Measurements from ENCODE around the gene ROR2. TPM values are rescaled to one million over a fixed set of nuclear protein-coding genes. Genes with fewer than 3 reads are reported as not detected.

The ROR2 gene
- total RNA-seq, 1 donor from 2014 or later: 0.74 TPM

GRCh38 chr9:91825866-91826265 lies 124.2 kb downstream of the ROR2 start:
- Histone ChIP-seq H3K4me3 (no peak overlapping the region), H3K27me3 (ENCODE audit: low read depth) (peaks cover 15% of the 10 kb centered on the region), H3K36me3 (no peaks in the 10 kb centered on the region), H3K9me3 (replicated peaks) (no peaks in the 10 kb centered on the region), H3K4me1 (no peaks in the 10 kb centered on the region), H3K27ac (replicated peaks) (no peak overlapping the region)
- intact Hi-C loops (cut with micrococcal nuclease): no loop called here
- DNase-seq: no peak
- no peak for TF ChIP-seq CTCF (IDR thresholded peaks at IDR 0.05; ENCODE audit: borderline replicate concordance)

GRCh38 chr9:91825422-91825821 lies 124.6 kb downstream of the ROR2 start:
- H3K9me3 ChIP-seq (replicated peaks): no peaks in the 10 kb centered on the region
- intact Hi-C loops (cut with micrococcal nuclease): no loop called here
- H3K27ac ChIP-seq (replicated peaks): no peak overlapping the region
- H3K27me3 ChIP-seq (ENCODE audit: low read depth): peaks cover 16% of the 10 kb centered on the region
- TF ChIP-seq CTCF (IDR thresholded peaks at IDR 0.05; ENCODE audit: borderline replicate concordance): no peak
- no peaks in the 10 kb centered on the region for H3K4me1 ChIP-seq
- no peak for DNase-seq
- no peaks in the 10 kb centered on the region for H3K36me3 ChIP-seq
- H3K4me3 ChIP-seq: no peak overlapping the region

GRCh38 chr9:91824601-91825305 lies 125.3 kb downstream of the ROR2 start:
- DNase-seq: peak; percentile 44
- H3K27me3 ChIP-seq (ENCODE audit: low read depth): peaks cover 17% of the 10 kb centered on the region
- H3K27ac ChIP-seq (replicated peaks): peak overlapping the region; percentile 19
- TF ChIP-seq CTCF (IDR thresholded peaks at IDR 0.05; ENCODE audit: borderline replicate concordance): no peak
- no peaks in the 10 kb centered on the region for H3K9me3 ChIP-seq (replicated peaks)
- no peaks in the 10 kb centered on the region for H3K4me1 ChIP-seq
- H3K4me3 ChIP-seq: peak overlapping the region; percentile 30
- intact Hi-C loops (cut with micrococcal nuclease): no loop called here
- H3K36me3 ChIP-seq: no peaks in the 10 kb centered on the region

GRCh38 chr9:91824151-91824550 lies 125.9 kb downstream of the ROR2 start:
- no peaks in the 10 kb centered on the region for H3K9me3 ChIP-seq (replicated peaks)
- H3K4me1 ChIP-seq: no peaks in the 10 kb centered on the region
- H3K27ac ChIP-seq (replicated peaks): peak overlapping the region; percentile 19
- H3K4me3 ChIP-seq: peak overlapping the region; percentile 30
- DNase-seq: no peak
- H3K27me3 ChIP-seq (ENCODE audit: low read depth): peaks cover 23% of the 10 kb centered on the region
- intact Hi-C loops (cut with micrococcal nuclease): no loop called here
- no peaks in the 10 kb centered on the region for H3K36me3 ChIP-seq
- TF ChIP-seq CTCF (IDR thresholded peaks at IDR 0.05; ENCODE audit: borderline replicate concordance): no peak

GRCh38 chr9:91820949-91821880 lies 128.8 kb downstream of the ROR2 start:
- Histone ChIP-seq H3K27ac (replicated peaks) (no peak overlapping the region), H3K36me3 (no peaks in the 10 kb centered on the region), H3K9me3 (replicated peaks) (no peaks in the 10 kb centered on the region), H3K4me3 (no peak overlapping the region), H3K27me3 (ENCODE audit: low read depth) (peaks cover 26% of the 10 kb centered on the region), H3K4me1 (no peaks in the 10 kb centered on the region)
- DNase-seq: no peak
- intact Hi-C loops (cut with micrococcal nuclease): no loop called here
- TF ChIP-seq CTCF (IDR thresholded peaks at IDR 0.05; ENCODE audit: borderline replicate concordance): no peak

Data from left ventricle myocardium inferior (tissue), 1 donor.